Neural cell (in vitro differentiated cells): ENCODE measurements around the gene PRRT2. TPM values are rescaled to one million over a fixed set of nuclear protein-coding genes. Genes with fewer than 3 reads are reported as not detected.

Experiments used
- H2AFZ ChIP-seq: fragments of 200-600, 300-800 bp; sonication (generic), shearing (Covaris generic); 2 replicates; pipeline ENCODE4 v1.6.0; 2014; ENCODE audit warnings: low read depth, mild to moderate bottlenecking, antibody characterized with exemption, low read length, moderate library complexity
- H3F3A ChIP-seq: fragments of 200-600 bp; shearing (Covaris generic); 2 replicates; pipeline ENCODE4 v1.6.1; 2016; ENCODE audit warnings: mild to moderate bottlenecking, moderate library complexity, mixed read lengths, antibody characterized with exemption, low read length; ENCODE audit not compliant: insufficient read depth, poor library complexity, severe bottlenecking
- H3K27ac ChIP-seq: fragments of 200-600, 300-800 bp; sonication (generic), shearing (Covaris generic); 2 replicates; pipeline ENCODE4 v1.5.1; 2014; ENCODE audit warnings: mild to moderate bottlenecking, low read length, moderate library complexity
- H3K27me3 ChIP-seq: fragments of 300-800, 200-600 bp; sonication (generic), shearing (Covaris generic); 2 replicates; pipeline ENCODE4 v1.6.0; 2014; ENCODE audit warnings: mild to moderate bottlenecking, low read depth, low read length, moderate library complexity; ENCODE audit not compliant: insufficient read depth
- H3K36me3 ChIP-seq: fragments of 300-800, 200-600 bp; sonication (generic), shearing (Covaris generic); 2 replicates; pipeline ENCODE4 v1.5.1; 2014; ENCODE audit warnings: mild to moderate bottlenecking, antibody characterized with exemption, low read length, moderate library complexity; ENCODE audit not compliant: insufficient read depth
- H3K4me2 ChIP-seq: fragments of 300-800, 200-600 bp; sonication (generic), shearing (Covaris generic); 2 replicates; pipeline ENCODE4 v1.6.0; 2014; ENCODE audit warnings: mild to moderate bottlenecking, low read length
- H3K4me3 ChIP-seq: fragments of 300-800, 200-600 bp; sonication (generic), shearing (Covaris generic); 2 replicates; pipeline ENCODE4 v1.5.1; 2014; ENCODE audit warnings: mild to moderate bottlenecking, low read length, moderate library complexity
- H3K79me2 ChIP-seq: fragments of 200-600 bp; shearing (Covaris generic); replicated peaks from 2 replicates; pipeline ENCODE4 v1.6.0; 2014; ENCODE audit warnings: mild to moderate bottlenecking, low read length, moderate library complexity; ENCODE audit not compliant: insufficient read depth
- H3K9ac ChIP-seq: fragments of 300-800, 200-600 bp; sonication (generic), shearing (Covaris generic); 2 replicates; pipeline ENCODE4 v1.6.1; 2016; ENCODE audit warnings: mild to moderate bottlenecking, low read length, mixed read lengths
- H3K9me2 ChIP-seq: fragments of 200-600 bp; shearing (Covaris generic); 2 replicates; pipeline ENCODE4 v1.6.1; 2016; ENCODE audit warnings: mild to moderate bottlenecking, low read length, mixed read lengths; ENCODE audit not compliant: insufficient read depth
- H3K9me3 ChIP-seq: fragments of 200-600, 300-800 bp; sonication (generic), shearing (Covaris generic); 2 replicates; pipeline ENCODE4 v1.6.1; 2016; ENCODE audit warnings: mild to moderate bottlenecking, mixed run types, low read length, moderate library complexity, mixed read lengths
- H4K20me1 ChIP-seq: fragments of 200-600 bp; shearing (Covaris generic); 2 replicates; pipeline ENCODE4 v1.6.1; 2016; ENCODE audit warnings: mild to moderate bottlenecking, mixed run types; ENCODE audit not compliant: insufficient read depth
- CTCF ChIP-seq: fragments of 450-650 bp; IDR thresholded peaks from 2 replicates; pipeline ENCODE4 v1.5.1; 2014; ENCODE audit warnings: antibody characterized with exemption, mild to moderate bottlenecking, moderate library complexity; ENCODE audit not compliant: poor library complexity, severe bottlenecking
- EP300 ChIP-seq: fragments of 450-650 bp; conservative IDR thresholded peaks from 2 replicates; pipeline ENCODE4 v1.6.1; 2014; ENCODE audit warnings: antibody characterized with exemption, mild to moderate bottlenecking, moderate library complexity; ENCODE audit not compliant: poor library complexity, severe bottlenecking
- EZH2 ChIP-seq: fragments of 200-600, 300-800 bp; shearing (Covaris generic), sonication (generic); IDR thresholded peaks from 2 replicates; pipeline ENCODE4 v1.6.1; 2014; ENCODE audit warnings: antibody characterized with exemption, low read length, borderline replicate concordance, mild to moderate bottlenecking; ENCODE audit not compliant: insufficient read depth, poor library complexity, severe bottlenecking
- MXI1 ChIP-seq: fragments of 450-650 bp; conservative IDR thresholded peaks from 2 replicates; pipeline ENCODE4 v1.6.1; 2014; ENCODE audit warnings: antibody characterized with exemption, mild to moderate bottlenecking; ENCODE audit not compliant: poor library complexity, severe bottlenecking
- POLR2AphosphoS5 ChIP-seq: IDR thresholded peaks from 2 replicates; pipeline ENCODE4 v1.6.1; 2012
- RAD21 ChIP-seq: fragments of 450-650 bp; conservative IDR thresholded peaks from 2 replicates; pipeline ENCODE4 v1.6.1; 2014; ENCODE audit warnings: antibody characterized with exemption, mild to moderate bottlenecking, moderate library complexity
- SMC3 ChIP-seq: fragments of 450-650 bp; conservative IDR thresholded peaks from 2 replicates; pipeline ENCODE4 v1.6.1; 2014; ENCODE audit warnings: antibody characterized with exemption, mild to moderate bottlenecking, moderate library complexity; ENCODE audit not compliant: poor library complexity
- TAF1 ChIP-seq: IDR thresholded peaks from 2 replicates; pipeline ENCODE4 v1.6.1; 2012; ENCODE audit warnings: low read depth
- polyA plus RNA-seq: library from polyadenylated mRNA; depleted of rRNA; stranded (reverse); fragments of >200 nt; gene quantifications from 2 replicates; pipeline ENCODE4 v1.2.3, GENCODE V29; 2014
- TF ChIP-seq, protein P1 (sequence below): IDR thresholded peaks from 2 replicates; pipeline ENCODE4 v1.6.1; 2012; ENCODE audit warnings: borderline replicate concordance

PRRT2 gene
- polyA plus RNA-seq, 1 donor from 2014 or later, result 84.2 TPM

DNA sequence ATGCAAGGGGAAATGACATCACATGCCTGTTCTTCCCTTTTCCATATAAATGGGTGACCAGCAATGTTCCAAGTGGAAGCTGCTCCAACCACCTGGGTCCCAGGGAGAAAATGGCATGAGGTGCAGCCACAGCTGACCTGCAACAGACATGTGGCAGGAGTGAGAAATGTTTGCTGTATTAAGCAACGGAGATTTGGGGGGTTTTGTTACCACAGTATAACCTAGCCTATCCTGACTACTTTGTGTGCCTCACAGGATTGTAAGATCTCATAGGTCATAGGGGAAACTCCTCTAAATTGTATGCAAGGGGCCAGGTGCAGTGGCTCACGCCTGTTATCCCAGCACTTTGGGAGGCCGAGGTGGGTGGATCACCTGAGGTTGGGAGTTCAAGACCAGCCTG is 39.0 kb downstream of the PRRT2 start:
- Histone ChIP-seq H3K4me3 (no peak overlapping the region), H3K27me3 (no peaks in the 10 kb centered on the region), H3K9me3 (no peaks in the 10 kb centered on the region), H3K36me3 (no peaks in the 10 kb centered on the region), H3K9me2 (no peaks in the 10 kb centered on the region), H2AFZ (no peak overlapping the region), H3F3A (no peaks in the 10 kb centered on the region), H3K4me2 (no peak overlapping the region), H3K79me2 (no peaks in the 10 kb centered on the region), H4K20me1 (no peaks in the 10 kb centered on the region), H3K27ac (no peak overlapping the region), H3K9ac (no peak overlapping the region)
- TF ChIP-seq RAD21, result no peak
- TF ChIP-seq POLR2AphosphoS5, result no peak
- no peak for TF ChIP-seq SMC3
- TF ChIP-seq TAF1, result no peak
- no peak for TF ChIP-seq MXI1
- TF ChIP-seq EP300, result no peak
- no peak for TF ChIP-seq EZH2
- no peak for TF ChIP-seq CTCF
- TF ChIP-seq, protein P1, sequence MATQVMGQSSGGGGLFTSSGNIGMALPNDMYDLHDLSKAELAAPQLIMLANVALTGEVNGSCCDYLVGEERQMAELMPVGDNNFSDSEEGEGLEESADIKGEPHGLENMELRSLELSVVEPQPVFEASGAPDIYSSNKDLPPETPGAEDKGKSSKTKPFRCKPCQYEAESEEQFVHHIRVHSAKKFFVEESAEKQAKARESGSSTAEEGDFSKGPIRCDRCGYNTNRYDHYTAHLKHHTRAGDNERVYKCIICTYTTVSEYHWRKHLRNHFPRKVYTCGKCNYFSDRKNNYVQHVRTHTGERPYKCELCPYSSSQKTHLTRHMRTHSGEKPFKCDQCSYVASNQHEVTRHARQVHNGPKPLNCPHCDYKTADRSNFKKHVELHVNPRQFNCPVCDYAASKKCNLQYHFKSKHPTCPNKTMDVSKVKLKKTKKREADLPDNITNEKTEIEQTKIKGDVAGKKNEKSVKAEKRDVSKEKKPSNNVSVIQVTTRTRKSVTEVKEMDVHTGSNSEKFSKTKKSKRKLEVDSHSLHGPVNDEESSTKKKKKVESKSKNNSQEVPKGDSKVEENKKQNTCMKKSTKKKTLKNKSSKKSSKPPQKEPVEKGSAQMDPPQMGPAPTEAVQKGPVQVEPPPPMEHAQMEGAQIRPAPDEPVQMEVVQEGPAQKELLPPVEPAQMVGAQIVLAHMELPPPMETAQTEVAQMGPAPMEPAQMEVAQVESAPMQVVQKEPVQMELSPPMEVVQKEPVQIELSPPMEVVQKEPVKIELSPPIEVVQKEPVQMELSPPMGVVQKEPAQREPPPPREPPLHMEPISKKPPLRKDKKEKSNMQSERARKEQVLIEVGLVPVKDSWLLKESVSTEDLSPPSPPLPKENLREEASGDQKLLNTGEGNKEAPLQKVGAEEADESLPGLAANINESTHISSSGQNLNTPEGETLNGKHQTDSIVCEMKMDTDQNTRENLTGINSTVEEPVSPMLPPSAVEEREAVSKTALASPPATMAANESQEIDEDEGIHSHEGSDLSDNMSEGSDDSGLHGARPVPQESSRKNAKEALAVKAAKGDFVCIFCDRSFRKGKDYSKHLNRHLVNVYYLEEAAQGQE, result no peak

DNA sequence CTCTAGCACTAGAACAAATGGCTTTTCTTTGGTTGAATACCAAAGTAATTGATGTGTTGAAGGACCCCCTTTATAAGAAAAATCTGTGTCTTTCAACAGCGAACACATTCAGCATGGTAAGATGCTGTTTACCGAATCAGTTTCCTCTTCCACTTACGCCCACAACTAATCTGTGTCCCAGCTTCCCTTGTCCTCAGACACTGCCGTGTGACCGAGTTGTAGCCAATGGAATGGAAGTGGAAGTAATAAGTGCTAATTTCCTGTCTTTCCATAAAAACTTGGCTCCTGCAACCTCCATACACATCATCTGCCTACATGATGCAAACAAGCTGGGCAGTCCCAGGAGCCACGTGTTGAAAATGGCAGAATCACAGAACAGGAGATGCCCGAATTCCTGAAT is 40.7 kb downstream of the PRRT2 start:
- H3K27me3 ChIP-seq, result no peaks in the 10 kb centered on the region
- H3F3A ChIP-seq, result no peaks in the 10 kb centered on the region
- no peak overlapping the region for H3K4me2 ChIP-seq
- no peaks in the 10 kb centered on the region for H3K36me3 ChIP-seq
- no peak overlapping the region for H3K4me3 ChIP-seq
- TF ChIP-seq SMC3 (no peak), EZH2 (no peak), POLR2AphosphoS5 (no peak), MXI1 (no peak), CTCF (no peak), RAD21 (no peak), EP300 (no peak), TAF1 (no peak)
- TF ChIP-seq, protein P1, result no peak
- no peak overlapping the region for H3K9ac ChIP-seq
- H4K20me1 ChIP-seq, result no peaks in the 10 kb centered on the region
- no peak overlapping the region for H2AFZ ChIP-seq
- no peak overlapping the region for H3K27ac ChIP-seq
- H3K9me3 ChIP-seq, result no peaks in the 10 kb centered on the region
- no peaks in the 10 kb centered on the region for H3K9me2 ChIP-seq
- no peaks in the 10 kb centered on the region for H3K79me2 ChIP-seq
